ENCODE data around the gene OSBP2. TPM values are rescaled to one million over a fixed set of nuclear protein-coding genes. Genes with fewer than 3 reads are reported as not detected.
"Not testable (repeated sequence)": the region's sequence is repeated elsewhere in the genome, so short reads cannot be mapped to it uniquely, and the experiment has no call there.

OSBP2 gene
- total and polyA plus RNA-seq, 4 donors = 1.1 to 12.3 (median 2.6) TPM

DNA sequence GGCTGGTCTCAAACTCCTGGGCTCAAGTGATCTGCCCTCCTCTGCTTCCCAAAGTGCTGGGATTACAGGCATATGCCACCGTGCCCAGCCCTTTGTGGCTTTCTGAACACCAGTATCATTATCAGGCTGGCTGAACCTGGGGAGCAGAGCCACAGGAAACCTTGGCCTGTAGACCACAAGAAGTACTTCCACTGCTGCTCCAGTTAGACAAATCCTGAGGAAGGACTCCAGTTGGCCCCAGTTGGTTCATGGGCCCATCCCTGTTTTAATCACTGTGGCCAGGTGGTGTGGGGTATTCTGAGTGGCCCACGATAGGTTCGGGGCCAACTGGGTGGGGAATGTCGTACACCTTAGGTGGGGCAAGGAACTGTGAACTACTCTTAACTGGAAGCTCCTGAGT lies 21.5 kb upstream of the OSBP2 start:
- Histone ChIP-seq H3K4me1 (ENCODE audit: control insufficient read depth in 5 of 5, insufficient read depth in 5 of 5, low read length in 5 of 5) (peaks cover 0 to 5% (median 0%) of the 10 kb centered on the region in 5 donors), H3K36me3 (ENCODE audit: control insufficient read depth in 4 of 4, insufficient read depth in 4 of 4, low read length in 4 of 4) (no peaks in the 10 kb centered on the region), H3K9me3 (ENCODE audit: control insufficient read depth in 4 of 4, insufficient read depth in 3 of 4, low read length in 3 of 4) (no peaks in the 10 kb centered on the region), H3K4me3 (no peak overlapping the region), H3K9ac (ENCODE audit: insufficient read depth in 1 of 2, low read length in 2 of 2) (no peak overlapping the region), H3K27me3 (ENCODE audit: control insufficient read depth in 3 of 3, insufficient read depth in 3 of 3, low read length in 2 of 3) (peaks cover 0 to 3% (median 0%) of the 10 kb centered on the region in 3 donors), H3K27ac (ENCODE audit: low read depth in 1 of 2, low read length in 1 of 2) (no peak overlapping the region)
- ATAC-seq (ENCODE audit: insufficient read depth, low FRiP score) (no peak), DNase-seq (no peak)
- TF ChIP-seq, protein P1, sequence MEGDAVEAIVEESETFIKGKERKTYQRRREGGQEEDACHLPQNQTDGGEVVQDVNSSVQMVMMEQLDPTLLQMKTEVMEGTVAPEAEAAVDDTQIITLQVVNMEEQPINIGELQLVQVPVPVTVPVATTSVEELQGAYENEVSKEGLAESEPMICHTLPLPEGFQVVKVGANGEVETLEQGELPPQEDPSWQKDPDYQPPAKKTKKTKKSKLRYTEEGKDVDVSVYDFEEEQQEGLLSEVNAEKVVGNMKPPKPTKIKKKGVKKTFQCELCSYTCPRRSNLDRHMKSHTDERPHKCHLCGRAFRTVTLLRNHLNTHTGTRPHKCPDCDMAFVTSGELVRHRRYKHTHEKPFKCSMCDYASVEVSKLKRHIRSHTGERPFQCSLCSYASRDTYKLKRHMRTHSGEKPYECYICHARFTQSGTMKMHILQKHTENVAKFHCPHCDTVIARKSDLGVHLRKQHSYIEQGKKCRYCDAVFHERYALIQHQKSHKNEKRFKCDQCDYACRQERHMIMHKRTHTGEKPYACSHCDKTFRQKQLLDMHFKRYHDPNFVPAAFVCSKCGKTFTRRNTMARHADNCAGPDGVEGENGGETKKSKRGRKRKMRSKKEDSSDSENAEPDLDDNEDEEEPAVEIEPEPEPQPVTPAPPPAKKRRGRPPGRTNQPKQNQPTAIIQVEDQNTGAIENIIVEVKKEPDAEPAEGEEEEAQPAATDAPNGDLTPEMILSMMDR (IDR thresholded peaks at IDR 0.05; ENCODE audit: control extremely low read depth, extremely low read depth) = no peak
- WGBS, 2 donors = 72 to 85% methylated on average over 4 of the region's 4 CpGs

GRCh38 chr22:30674482-30674881 lies 20.2 kb upstream of the OSBP2 start:
- DNase-seq = no peak
- peaks cover 0 to 5% (median 0%) of the 10 kb centered on the region in 3 donors for H3K27me3 ChIP-seq (ENCODE audit: control insufficient read depth in 3 of 3, insufficient read depth in 3 of 3, low read length in 2 of 3)
- no peaks in the 10 kb centered on the region for H3K4me1 ChIP-seq (ENCODE audit: control insufficient read depth in 5 of 5, insufficient read depth in 5 of 5, low read length in 5 of 5)
- H3K36me3 ChIP-seq (ENCODE audit: control insufficient read depth in 4 of 4, insufficient read depth in 4 of 4, low read length in 4 of 4) = no peaks in the 10 kb centered on the region
- H3K4me3 ChIP-seq = no peak overlapping the region
- no peak overlapping the region for H3K27ac ChIP-seq (ENCODE audit: low read depth in 1 of 2, low read length in 1 of 2)
- no peak for ATAC-seq (ENCODE audit: insufficient read depth, low FRiP score)
- WGBS, 2 donors = 87 to 94% methylated on average over 6 of the region's 6 CpGs
- no peaks in the 10 kb centered on the region for H3K9me3 ChIP-seq (ENCODE audit: control insufficient read depth in 4 of 4, insufficient read depth in 3 of 4, low read length in 3 of 4)
- TF ChIP-seq, protein P1 (IDR thresholded peaks at IDR 0.05; ENCODE audit: control extremely low read depth, extremely low read depth) = no peak
- no peak overlapping the region for H3K9ac ChIP-seq (ENCODE audit: insufficient read depth in 1 of 2, low read length in 2 of 2)

DNA sequence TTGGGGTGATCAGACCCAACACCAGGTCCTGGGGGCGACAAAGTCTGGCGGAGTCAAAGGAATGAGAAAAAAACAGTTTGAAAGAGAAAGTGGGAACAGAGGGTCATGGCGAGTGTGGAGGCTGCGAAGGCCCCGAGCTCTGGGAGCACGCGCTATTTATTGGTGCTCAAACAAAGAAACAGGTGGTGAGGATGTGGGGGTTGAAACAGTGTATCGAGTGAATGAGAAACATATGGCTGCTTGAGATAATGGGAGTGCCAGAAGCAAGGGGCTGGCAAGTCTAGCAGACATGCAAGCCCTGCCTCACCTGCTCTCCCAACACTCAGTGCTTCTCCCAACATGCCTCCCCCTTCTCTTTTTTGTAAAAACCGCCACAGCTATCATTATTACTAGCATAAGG lies 19.2 kb upstream of the OSBP2 start:
- TF ChIP-seq, protein P1 (IDR thresholded peaks at IDR 0.05; ENCODE audit: control extremely low read depth, extremely low read depth) = no peak
- H3K4me3 ChIP-seq = no peak overlapping the region
- no peaks in the 10 kb centered on the region for H3K4me1 ChIP-seq (ENCODE audit: control insufficient read depth in 5 of 5, insufficient read depth in 5 of 5, low read length in 5 of 5)
- H3K27ac ChIP-seq (ENCODE audit: low read depth in 1 of 2, low read length in 1 of 2) = no peak overlapping the region
- 89 to 93% methylated on average over 9 of the region's 9 CpGs for WGBS, 2 donors
- H3K36me3 ChIP-seq (ENCODE audit: control insufficient read depth in 4 of 4, insufficient read depth in 4 of 4, low read length in 4 of 4) = no peaks in the 10 kb centered on the region
- peaks cover 0 to 7% (median 0%) of the 10 kb centered on the region in 3 donors for H3K27me3 ChIP-seq (ENCODE audit: control insufficient read depth in 3 of 3, insufficient read depth in 3 of 3, low read length in 2 of 3)
- H3K9me3 ChIP-seq (ENCODE audit: control insufficient read depth in 4 of 4, insufficient read depth in 3 of 4, low read length in 3 of 4) = no peaks in the 10 kb centered on the region
- H3K9ac ChIP-seq (ENCODE audit: insufficient read depth in 1 of 2, low read length in 2 of 2) = no peak overlapping the region
- DNase-seq (no peak), ATAC-seq (ENCODE audit: insufficient read depth, low FRiP score) (no peak)

DNA sequence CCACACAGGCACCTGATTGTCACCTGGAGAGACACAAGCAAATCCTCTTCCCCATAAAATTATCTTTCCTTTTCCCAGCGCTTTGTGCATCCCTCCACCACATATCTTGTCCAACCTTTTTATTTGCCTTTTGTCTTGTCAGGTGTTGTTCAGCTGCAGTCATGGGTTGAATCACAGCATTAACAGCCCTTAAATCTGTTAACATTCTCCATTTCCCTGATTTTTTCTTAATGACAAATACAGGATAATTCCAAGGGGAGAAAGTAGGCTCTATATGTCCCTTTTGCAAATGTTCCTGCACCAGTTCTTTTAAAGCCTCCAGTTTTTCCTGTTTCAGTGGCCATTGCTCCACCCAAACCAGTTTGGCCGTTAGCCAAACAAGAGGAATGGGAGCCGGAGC lies 18.1 kb upstream of the OSBP2 start:
- 66 to 78% methylated on average over 3 of the region's 3 CpGs for WGBS, 2 donors
- H3K27me3 ChIP-seq (ENCODE audit: control insufficient read depth in 3 of 3, insufficient read depth in 3 of 3, low read length in 2 of 3); H3K4me3 ChIP-seq; ATAC-seq (ENCODE audit: insufficient read depth, low FRiP score); H3K36me3 ChIP-seq (ENCODE audit: control insufficient read depth in 4 of 4, insufficient read depth in 4 of 4, low read length in 4 of 4); DNase-seq; H3K4me1 ChIP-seq (ENCODE audit: control insufficient read depth in 5 of 5, insufficient read depth in 5 of 5, low read length in 5 of 5); H3K9me3 ChIP-seq (ENCODE audit: control insufficient read depth in 4 of 4, insufficient read depth in 3 of 4, low read length in 3 of 4); H3K27ac ChIP-seq (ENCODE audit: low read depth in 1 of 2, low read length in 1 of 2); H3K9ac ChIP-seq (ENCODE audit: insufficient read depth in 1 of 2, low read length in 2 of 2): not testable (repeated sequence)

- not testable (repeated sequence) for H3K4me1 ChIP-seq (ENCODE audit: control insufficient read depth in 5 of 5, insufficient read depth in 5 of 5, low read length in 5 of 5); DNase-seq; H3K4me3 ChIP-seq; H3K36me3 ChIP-seq (ENCODE audit: control insufficient read depth in 4 of 4, insufficient read depth in 4 of 4, low read length in 4 of 4); H3K9ac ChIP-seq (ENCODE audit: insufficient read depth in 1 of 2, low read length in 2 of 2); H3K9me3 ChIP-seq (ENCODE audit: control insufficient read depth in 4 of 4, insufficient read depth in 3 of 4, low read length in 3 of 4); H3K27me3 ChIP-seq (ENCODE audit: control insufficient read depth in 3 of 3, insufficient read depth in 3 of 3, low read length in 2 of 3); H3K27ac ChIP-seq (ENCODE audit: low read depth in 1 of 2, low read length in 1 of 2); ATAC-seq (ENCODE audit: insufficient read depth, low FRiP score)
- 85 to 87% methylated on average over 12 of the region's 12 CpGs for WGBS, 2 donors
Measured at GRCh38 chr22:30679895-30680690, 14.6 kb upstream of the OSBP2 start.

Data from lung (tissue), 12 donors.